NT2/D1 (cell line): ENCODE results near the gene SMAP2.

Experiments used
- SUZ12 ChIP-seq: IDR thresholded peaks from 2 replicates; pipeline ENCODE4 v1.6.1; 2011; ENCODE audit not compliant: insufficient read length, insufficient read depth; ENCODE audit errors: extremely low read depth
- ZNF274 ChIP-seq: IDR thresholded peaks from 2 replicates; pipeline ENCODE4 v1.6.1; 2011; ENCODE audit warnings: mild to moderate bottlenecking, low read depth, low read length

- no peak for TF ChIP-seq SUZ12
- TF ChIP-seq ZNF274, result no peak
These were observed at the start of gene SMAP2 for GRCh38 chr1:40373323-40374283.
